GM23338 (cell line): ENCODE measurements around the gene MGLL. TPM values are rescaled to one million over a fixed set of nuclear protein-coding genes. Genes with fewer than 3 reads are reported as not detected.

Experiments used
- ATAC-seq: fragments of 200-7000 bp; cut with Tn5 transposase; 3 replicates; pipeline ENCODE4 v1.9.1; 2020
- DNase-seq: peaks from one replicate; pipeline ENCODE4 v3.0.0-alpha.2; 2015; ENCODE audit warnings: low spot score
- H2AFZ ChIP-seq: fragments of 200-600 bp; sonication (generic); 2 replicates; pipeline ENCODE4 v1.8.0; 2016; ENCODE audit warnings: antibody characterized with exemption, mild to moderate bottlenecking, moderate library complexity
- H3F3A ChIP-seq: fragments of 200-600 bp; sonication (generic); replicated peaks from 2 replicates; pipeline ENCODE4 v1.8.0; 2017; ENCODE audit warnings: antibody characterized with exemption, mixed run types, low read depth
- H3K27ac ChIP-seq: fragments of 200-600 bp; sonication (generic); 2 replicates; pipeline ENCODE4 v1.6.1; 2016; ENCODE audit warnings: low read depth
- H3K27me3 ChIP-seq: fragments of 200-600 bp; sonication (generic); 2 replicates; pipeline ENCODE4 v1.8.0; 2016; ENCODE audit warnings: mild to moderate bottlenecking, mixed run types, moderate library complexity; ENCODE audit not compliant: insufficient read depth
- H3K36me3 ChIP-seq: fragments of 200-600 bp; sonication (generic); 2 replicates; pipeline ENCODE4 v1.8.0; 2016; ENCODE audit warnings: mild to moderate bottlenecking; ENCODE audit not compliant: insufficient read depth
- H3K4me1 ChIP-seq: fragments of 200-600 bp; sonication (generic); 2 replicates; pipeline ENCODE4 v1.8.0; 2016; ENCODE audit warnings: mild to moderate bottlenecking, moderate library complexity; ENCODE audit not compliant: insufficient read depth
- H3K4me2 ChIP-seq: fragments of 200-600 bp; sonication (generic); 2 replicates; pipeline ENCODE4 v1.7.1; 2017; ENCODE audit warnings: mixed run types
- H3K4me3 ChIP-seq: fragments of 200-600 bp; sonication (generic); 2 replicates; pipeline ENCODE4 v1.6.1; 2016; ENCODE audit warnings: mixed run types
- H3K79me2 ChIP-seq: fragments of 200-600 bp; sonication (generic); replicated peaks from 2 replicates; pipeline ENCODE4 v1.8.0; 2017; ENCODE audit warnings: mild to moderate bottlenecking; ENCODE audit not compliant: insufficient read depth
- H3K9me2 ChIP-seq: fragments of 200-600 bp; sonication (generic); 2 replicates; pipeline ENCODE4 v1.8.0; 2017; ENCODE audit not compliant: insufficient read depth
- H4K20me1 ChIP-seq: fragments of 200-600 bp; sonication (generic); replicated peaks from 2 replicates; pipeline ENCODE4 v1.8.0; 2017; ENCODE audit warnings: mild to moderate bottlenecking; ENCODE audit not compliant: insufficient read depth
- H3K27ac Mint-ChIP-seq: 2 replicates; pipeline ENCODE4 v1.8.0; 2020; ENCODE audit warnings: inconsistent platforms, mild to moderate bottlenecking, moderate library complexity, mixed read lengths
- H3K27me3 Mint-ChIP-seq: 3 replicates; pipeline ENCODE4 v1.8.0; 2022; ENCODE audit warnings: low read depth, mild to moderate bottlenecking, moderate library complexity, mixed read lengths, inconsistent platforms; ENCODE audit not compliant: insufficient read depth, poor library complexity
- H3K36me3 Mint-ChIP-seq: 3 replicates; pipeline ENCODE4 v1.8.0; 2021; ENCODE audit warnings: low read depth, mild to moderate bottlenecking, inconsistent platforms, moderate library complexity, mixed read lengths
- H3K4me1 Mint-ChIP-seq: 3 replicates; pipeline ENCODE4 v1.8.0; 2020; ENCODE audit warnings: mild to moderate bottlenecking, inconsistent platforms, mixed read lengths
- H3K4me3 Mint-ChIP-seq: 3 replicates; pipeline ENCODE4 v1.8.0; 2021; ENCODE audit warnings: moderate library complexity, mild to moderate bottlenecking, inconsistent platforms, mixed read lengths
- H3K9me3 Mint-ChIP-seq: 3 replicates; pipeline ENCODE4 v1.8.0; 2020; ENCODE audit warnings: moderate library complexity, mild to moderate bottlenecking, inconsistent platforms, mixed read lengths
- CREB1 ChIP-seq: fragments of 250-450 bp; sonication (Bioruptor Pico); IDR thresholded peaks from 2 replicates; pipeline ENCODE4 v1.5.0; 2020; ENCODE audit warnings: low read depth, mild to moderate bottlenecking, moderate library complexity
- EZH2 ChIP-seq: fragments of 200-600 bp; sonication (generic); IDR thresholded peaks from one replicate; pipeline ENCODE4 v1.8.0; 2017; ENCODE audit warnings: antibody characterized with exemption, mild to moderate bottlenecking, low read depth; ENCODE audit not compliant: unreplicated experiment
- EZH2phosphoT487 ChIP-seq: fragments of 200-600 bp; sonication (generic); IDR thresholded peaks from one replicate; pipeline ENCODE4 v1.8.1; 2018; ENCODE audit warnings: antibody characterized with exemption; ENCODE audit not compliant: unreplicated experiment
- JUNB ChIP-seq: IDR thresholded peaks from one replicate; pipeline ENCODE4 v1.6.1; 2016; ENCODE audit warnings: antibody characterized with exemption; ENCODE audit not compliant: unreplicated experiment
- NANOG ChIP-seq: IDR thresholded peaks from 2 replicates; pipeline ENCODE4 v1.6.1; 2016; ENCODE audit warnings: antibody characterized with exemption, borderline replicate concordance
- POLR2AphosphoS5 ChIP-seq: IDR thresholded peaks from 2 replicates; pipeline ENCODE4 v1.6.1; 2016; ENCODE audit warnings: antibody characterized with exemption, low read depth
- STAT1 ChIP-seq: IDR thresholded peaks from one replicate; pipeline ENCODE4 v1.6.1; 2016; ENCODE audit warnings: antibody characterized with exemption; ENCODE audit not compliant: unreplicated experiment
- ZNF114 ChIP-seq: fragments of 250-450 bp; sonication (Bioruptor Pico); IDR thresholded peaks from 2 replicates; pipeline ENCODE4 v1.5.0; 2020; ENCODE audit warnings: mild to moderate bottlenecking, moderate library complexity
- ZNF331 ChIP-seq: fragments of 250-450 bp; sonication (Bioruptor Pico); IDR thresholded peaks from 2 replicates; pipeline ENCODE4 v1.5.0; 2020; ENCODE audit warnings: low read depth, mild to moderate bottlenecking, moderate library complexity
- polyA plus RNA-seq: library from polyadenylated mRNA; unstranded; fragments of >200 nt; fragmentation: Nextera tagmentation; extraction: Ambion mirVana; gene quantifications from 2 replicates; pipeline ENCODE4 v1.2.1, GENCODE V29; 2016
- total RNA-seq: library from RNA; depleted of rRNA; stranded (reverse); fragments of >200 nt; shearing (Covaris generic); gene quantifications from 2 replicates; pipeline ENCODE4 v1.2.3, GENCODE V29; 2014
- TF ChIP-seq, protein P1 (sequence below): IDR thresholded peaks from 2 replicates; pipeline ENCODE4 v1.6.1; 2016; ENCODE audit warnings: antibody characterized with exemption
- TF ChIP-seq, protein P2 (sequence below), 2 experiments: fragments of 200-600 bp in 1 of 2; sonication (generic) in 1 of 2; conservative IDR thresholded peaks; 2 replicates each; pipeline versions ENCODE4 v1.5.1 to v1.6.1; 2016 to 2017; ENCODE audit warnings: antibody characterized with exemption in 2 of 2, low read depth in 2 of 2, mild to moderate bottlenecking in 2 of 2, moderate library complexity in 1 of 2
- TF ChIP-seq, protein P3 (sequence below): IDR thresholded peaks from one replicate; pipeline ENCODE4 v1.6.1; 2018; ENCODE audit warnings: antibody characterized with exemption; ENCODE audit not compliant: unreplicated experiment
- TF ChIP-seq, protein P4 (sequence below): fragments of 250-450 bp; sonication (Bioruptor Pico); IDR thresholded peaks from 2 replicates; pipeline ENCODE4 v1.5.0; 2020; ENCODE audit warnings: mild to moderate bottlenecking, moderate library complexity

Gene MGLL
- total and polyA plus RNA-seq, 2 experiments from 2014 or later = 0.71 to 0.83 TPM

DNA sequence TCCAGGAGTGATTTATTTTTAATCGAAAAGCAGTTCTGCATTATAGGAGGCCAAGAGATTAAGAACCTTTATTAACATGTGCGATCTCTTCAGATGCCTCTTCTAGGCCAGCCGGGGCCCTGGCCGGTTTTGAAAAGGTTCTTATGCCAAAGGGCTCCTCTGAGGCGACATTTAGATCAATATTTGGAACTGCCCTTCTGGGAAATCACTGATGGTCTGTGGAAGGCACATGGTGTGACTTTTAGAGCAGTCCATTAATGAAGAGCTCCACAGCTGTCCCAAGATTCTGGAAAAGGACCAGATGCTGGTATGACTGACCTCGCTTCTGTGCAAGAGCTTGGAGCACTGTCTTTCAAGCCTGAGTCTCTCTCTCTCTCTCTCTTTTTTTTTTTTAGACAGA, 19.7 kb downstream of the MGLL start:
- Histone ChIP-seq H3F3A (no peaks in the 10 kb centered on the region), H3K79me2 (no peaks in the 10 kb centered on the region), H3K4me3 (no peak overlapping the region), H4K20me1 (no peaks in the 10 kb centered on the region), H3K27me3 (no peaks in the 10 kb centered on the region), H3K4me1 (no peaks in the 10 kb centered on the region), H3K27ac (no peak overlapping the region), H3K4me2 (no peak overlapping the region), H2AFZ (no peak overlapping the region), H3K9me2 (0 out of 2 replicates have a peak, but pooled peaks cover 3% of the 10 kb centered on the region), H3K36me3 (no peaks in the 10 kb centered on the region)
- Mint-ChIP-seq H3K4me3 (no peak overlapping the region), H3K27ac (no peak overlapping the region), H3K4me1 (peaks cover 3% of the 10 kb centered on the region; the same call in 2 of the 3 replicates), H3K9me3 (no peaks in the 10 kb centered on the region), H3K36me3 (no peaks in the 10 kb centered on the region), H3K27me3 (peaks cover 3% of the 10 kb centered on the region)
- TF ChIP-seq POLR2AphosphoS5 = no peak
- TF ChIP-seq EZH2phosphoT487 = no peak
- TF ChIP-seq, protein P1, sequence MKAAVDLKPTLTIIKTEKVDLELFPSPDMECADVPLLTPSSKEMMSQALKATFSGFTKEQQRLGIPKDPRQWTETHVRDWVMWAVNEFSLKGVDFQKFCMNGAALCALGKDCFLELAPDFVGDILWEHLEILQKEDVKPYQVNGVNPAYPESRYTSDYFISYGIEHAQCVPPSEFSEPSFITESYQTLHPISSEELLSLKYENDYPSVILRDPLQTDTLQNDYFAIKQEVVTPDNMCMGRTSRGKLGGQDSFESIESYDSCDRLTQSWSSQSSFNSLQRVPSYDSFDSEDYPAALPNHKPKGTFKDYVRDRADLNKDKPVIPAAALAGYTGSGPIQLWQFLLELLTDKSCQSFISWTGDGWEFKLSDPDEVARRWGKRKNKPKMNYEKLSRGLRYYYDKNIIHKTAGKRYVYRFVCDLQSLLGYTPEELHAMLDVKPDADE = no peak
- TF ChIP-seq EZH2 = no peak
- TF ChIP-seq, protein P2, sequence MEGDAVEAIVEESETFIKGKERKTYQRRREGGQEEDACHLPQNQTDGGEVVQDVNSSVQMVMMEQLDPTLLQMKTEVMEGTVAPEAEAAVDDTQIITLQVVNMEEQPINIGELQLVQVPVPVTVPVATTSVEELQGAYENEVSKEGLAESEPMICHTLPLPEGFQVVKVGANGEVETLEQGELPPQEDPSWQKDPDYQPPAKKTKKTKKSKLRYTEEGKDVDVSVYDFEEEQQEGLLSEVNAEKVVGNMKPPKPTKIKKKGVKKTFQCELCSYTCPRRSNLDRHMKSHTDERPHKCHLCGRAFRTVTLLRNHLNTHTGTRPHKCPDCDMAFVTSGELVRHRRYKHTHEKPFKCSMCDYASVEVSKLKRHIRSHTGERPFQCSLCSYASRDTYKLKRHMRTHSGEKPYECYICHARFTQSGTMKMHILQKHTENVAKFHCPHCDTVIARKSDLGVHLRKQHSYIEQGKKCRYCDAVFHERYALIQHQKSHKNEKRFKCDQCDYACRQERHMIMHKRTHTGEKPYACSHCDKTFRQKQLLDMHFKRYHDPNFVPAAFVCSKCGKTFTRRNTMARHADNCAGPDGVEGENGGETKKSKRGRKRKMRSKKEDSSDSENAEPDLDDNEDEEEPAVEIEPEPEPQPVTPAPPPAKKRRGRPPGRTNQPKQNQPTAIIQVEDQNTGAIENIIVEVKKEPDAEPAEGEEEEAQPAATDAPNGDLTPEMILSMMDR (conservative IDR thresholded peaks at IDR 0.05; ENCODE audit: low read depth in 2 of 2) = no peak
- TF ChIP-seq NANOG = no peak
- no peak for TF ChIP-seq STAT1
- TF ChIP-seq, protein P3, sequence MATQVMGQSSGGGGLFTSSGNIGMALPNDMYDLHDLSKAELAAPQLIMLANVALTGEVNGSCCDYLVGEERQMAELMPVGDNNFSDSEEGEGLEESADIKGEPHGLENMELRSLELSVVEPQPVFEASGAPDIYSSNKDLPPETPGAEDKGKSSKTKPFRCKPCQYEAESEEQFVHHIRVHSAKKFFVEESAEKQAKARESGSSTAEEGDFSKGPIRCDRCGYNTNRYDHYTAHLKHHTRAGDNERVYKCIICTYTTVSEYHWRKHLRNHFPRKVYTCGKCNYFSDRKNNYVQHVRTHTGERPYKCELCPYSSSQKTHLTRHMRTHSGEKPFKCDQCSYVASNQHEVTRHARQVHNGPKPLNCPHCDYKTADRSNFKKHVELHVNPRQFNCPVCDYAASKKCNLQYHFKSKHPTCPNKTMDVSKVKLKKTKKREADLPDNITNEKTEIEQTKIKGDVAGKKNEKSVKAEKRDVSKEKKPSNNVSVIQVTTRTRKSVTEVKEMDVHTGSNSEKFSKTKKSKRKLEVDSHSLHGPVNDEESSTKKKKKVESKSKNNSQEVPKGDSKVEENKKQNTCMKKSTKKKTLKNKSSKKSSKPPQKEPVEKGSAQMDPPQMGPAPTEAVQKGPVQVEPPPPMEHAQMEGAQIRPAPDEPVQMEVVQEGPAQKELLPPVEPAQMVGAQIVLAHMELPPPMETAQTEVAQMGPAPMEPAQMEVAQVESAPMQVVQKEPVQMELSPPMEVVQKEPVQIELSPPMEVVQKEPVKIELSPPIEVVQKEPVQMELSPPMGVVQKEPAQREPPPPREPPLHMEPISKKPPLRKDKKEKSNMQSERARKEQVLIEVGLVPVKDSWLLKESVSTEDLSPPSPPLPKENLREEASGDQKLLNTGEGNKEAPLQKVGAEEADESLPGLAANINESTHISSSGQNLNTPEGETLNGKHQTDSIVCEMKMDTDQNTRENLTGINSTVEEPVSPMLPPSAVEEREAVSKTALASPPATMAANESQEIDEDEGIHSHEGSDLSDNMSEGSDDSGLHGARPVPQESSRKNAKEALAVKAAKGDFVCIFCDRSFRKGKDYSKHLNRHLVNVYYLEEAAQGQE = no peak
- no peak for TF ChIP-seq ZNF331 (CRISPR knock-in tag)
- no peak for TF ChIP-seq ZNF114 (CRISPR knock-in tag)
- TF ChIP-seq JUNB = no peak
- TF ChIP-seq, protein P4, sequence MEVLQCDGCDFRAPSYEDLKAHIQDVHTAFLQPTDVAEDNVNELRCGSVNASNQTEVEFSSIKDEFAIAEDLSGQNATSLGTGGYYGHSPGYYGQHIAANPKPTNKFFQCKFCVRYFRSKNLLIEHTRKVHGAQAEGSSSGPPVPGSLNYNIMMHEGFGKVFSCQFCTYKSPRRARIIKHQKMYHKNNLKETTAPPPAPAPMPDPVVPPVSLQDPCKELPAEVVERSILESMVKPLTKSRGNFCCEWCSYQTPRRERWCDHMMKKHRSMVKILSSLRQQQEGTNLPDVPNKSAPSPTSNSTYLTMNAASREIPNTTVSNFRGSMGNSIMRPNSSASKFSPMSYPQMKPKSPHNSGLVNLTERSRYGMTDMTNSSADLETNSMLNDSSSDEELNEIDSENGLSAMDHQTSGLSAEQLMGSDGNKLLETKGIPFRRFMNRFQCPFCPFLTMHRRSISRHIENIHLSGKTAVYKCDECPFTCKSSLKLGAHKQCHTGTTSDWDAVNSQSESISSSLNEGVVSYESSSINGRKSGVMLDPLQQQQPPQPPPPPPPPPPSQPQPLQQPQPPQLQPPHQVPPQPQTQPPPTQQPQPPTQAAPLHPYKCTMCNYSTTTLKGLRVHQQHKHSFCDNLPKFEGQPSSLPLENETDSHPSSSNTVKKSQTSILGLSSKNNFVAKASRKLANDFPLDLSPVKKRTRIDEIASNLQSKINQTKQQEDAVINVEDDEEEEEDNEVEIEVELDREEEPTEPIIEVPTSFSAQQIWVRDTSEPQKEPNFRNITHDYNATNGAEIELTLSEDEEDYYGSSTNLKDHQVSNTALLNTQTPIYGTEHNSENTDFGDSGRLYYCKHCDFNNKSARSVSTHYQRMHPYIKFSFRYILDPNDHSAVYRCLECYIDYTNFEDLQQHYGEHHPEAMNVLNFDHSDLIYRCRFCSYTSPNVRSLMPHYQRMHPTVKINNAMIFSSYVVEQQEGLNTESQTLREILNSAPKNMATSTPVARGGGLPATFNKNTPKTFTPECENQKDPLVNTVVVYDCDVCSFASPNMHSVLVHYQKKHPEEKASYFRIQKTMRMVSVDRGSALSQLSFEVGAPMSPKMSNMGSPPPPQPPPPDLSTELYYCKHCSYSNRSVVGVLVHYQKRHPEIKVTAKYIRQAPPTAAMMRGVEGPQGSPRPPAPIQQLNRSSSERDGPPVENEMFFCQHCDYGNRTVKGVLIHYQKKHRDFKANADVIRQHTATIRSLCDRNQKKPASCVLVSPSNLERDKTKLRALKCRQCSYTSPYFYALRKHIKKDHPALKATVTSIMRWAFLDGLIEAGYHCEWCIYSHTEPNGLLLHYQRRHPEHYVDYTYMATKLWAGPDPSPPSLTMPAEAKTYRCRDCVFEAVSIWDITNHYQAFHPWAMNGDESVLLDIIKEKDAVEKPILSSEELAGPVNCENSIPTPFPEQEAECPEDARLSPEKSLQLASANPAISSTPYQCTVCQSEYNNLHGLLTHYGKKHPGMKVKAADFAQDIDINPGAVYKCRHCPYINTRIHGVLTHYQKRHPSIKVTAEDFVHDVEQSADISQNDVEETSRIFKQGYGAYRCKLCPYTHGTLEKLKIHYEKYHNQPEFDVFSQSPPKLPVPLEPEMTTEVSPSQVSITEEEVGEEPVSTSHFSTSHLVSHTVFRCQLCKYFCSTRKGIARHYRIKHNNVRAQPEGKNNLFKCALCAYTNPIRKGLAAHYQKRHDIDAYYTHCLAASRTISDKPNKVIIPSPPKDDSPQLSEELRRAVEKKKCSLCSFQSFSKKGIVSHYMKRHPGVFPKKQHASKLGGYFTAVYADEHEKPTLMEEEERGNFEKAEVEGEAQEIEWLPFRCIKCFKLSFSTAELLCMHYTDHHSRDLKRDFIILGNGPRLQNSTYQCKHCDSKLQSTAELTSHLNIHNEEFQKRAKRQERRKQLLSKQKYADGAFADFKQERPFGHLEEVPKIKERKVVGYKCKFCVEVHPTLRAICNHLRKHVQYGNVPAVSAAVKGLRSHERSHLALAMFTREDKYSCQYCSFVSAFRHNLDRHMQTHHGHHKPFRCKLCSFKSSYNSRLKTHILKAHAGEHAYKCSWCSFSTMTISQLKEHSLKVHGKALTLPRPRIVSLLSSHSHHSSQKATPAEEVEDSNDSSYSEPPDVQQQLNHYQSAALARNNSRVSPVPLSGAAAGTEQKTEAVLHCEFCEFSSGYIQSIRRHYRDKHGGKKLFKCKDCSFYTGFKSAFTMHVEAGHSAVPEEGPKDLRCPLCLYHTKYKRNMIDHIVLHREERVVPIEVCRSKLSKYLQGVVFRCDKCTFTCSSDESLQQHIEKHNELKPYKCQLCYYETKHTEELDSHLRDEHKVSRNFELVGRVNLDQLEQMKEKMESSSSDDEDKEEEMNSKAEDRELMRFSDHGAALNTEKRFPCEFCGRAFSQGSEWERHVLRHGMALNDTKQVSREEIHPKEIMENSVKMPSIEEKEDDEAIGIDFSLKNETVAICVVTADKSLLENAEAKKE = no peak
- TF ChIP-seq CREB1 (CRISPR knock-in tag) = no peak
- ATAC-seq (no peak), DNase-seq (no peak)
